Activated T-cell treated with anti-CD3 and anti-CD28 coated beads for 48 hours (primary cell): ENCODE results near the gene ENOSF1.

Experiments
- DNase-seq: peaks from one replicate; pipeline ENCODE4 v3.0.0-alpha.2; 2020; ENCODE audit warnings: low read depth

The ENOSF1 gene

DNA sequence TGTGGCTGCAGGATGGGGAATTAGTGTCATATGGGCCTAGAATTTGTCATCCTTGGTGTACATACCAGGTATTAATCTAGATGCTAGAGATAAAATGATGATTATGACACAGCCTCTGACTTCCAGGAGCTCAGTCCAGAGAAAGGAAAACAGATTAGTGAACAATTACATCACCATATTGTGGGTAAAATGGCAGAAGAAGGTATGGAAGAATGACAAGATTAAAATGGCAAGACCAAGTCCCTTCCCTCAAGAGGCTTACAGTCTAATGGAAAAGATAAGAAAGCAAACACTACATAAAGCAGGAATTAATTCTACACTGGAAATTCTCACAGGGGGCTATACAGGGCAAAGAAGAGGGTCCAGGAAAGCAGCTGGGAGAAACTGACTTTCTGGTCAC is 80.9 kb downstream of the ENOSF1 start:
- no peak for DNase-seq

DNA sequence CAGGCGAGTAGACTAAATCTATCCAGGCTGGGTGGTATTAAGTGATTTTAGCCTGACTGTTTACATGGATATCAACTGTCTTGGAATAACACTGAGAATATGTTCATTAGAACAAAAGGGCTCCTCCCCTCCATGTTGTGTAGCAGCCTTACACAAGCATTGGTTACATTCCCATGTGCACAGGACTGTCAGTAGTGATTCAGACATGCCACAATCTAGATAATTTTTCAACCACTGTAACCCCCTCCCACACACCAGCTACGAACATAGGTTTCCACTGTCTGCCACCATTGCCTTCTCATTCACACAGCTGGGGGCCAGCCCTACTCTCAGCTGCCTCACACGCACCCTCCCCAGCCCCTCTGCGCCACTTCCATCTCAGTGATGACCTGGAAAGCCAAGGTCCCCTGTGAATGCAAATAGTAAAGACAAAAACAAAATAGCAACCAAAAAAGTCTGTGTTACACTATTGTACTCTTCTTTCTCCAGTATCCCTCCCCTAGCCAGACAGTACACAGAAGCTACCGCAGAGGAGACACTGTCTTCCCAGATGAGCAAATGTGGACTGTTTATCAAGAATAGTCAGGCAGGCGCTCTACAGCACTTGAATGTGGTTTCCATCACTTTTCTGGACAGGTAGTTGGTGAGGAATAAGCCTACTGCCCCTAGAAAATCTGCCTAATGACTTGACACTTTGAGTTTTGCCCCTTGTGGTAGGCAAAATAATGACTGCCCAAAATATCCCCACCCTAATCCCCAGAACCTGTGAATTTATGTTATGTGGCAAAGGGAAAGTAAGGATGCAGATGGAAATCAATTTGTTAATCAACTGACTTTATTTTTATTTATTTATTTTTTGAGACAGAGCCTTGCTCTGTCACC is 82.9 kb downstream of the ENOSF1 start:
- no peak for DNase-seq

DNA sequence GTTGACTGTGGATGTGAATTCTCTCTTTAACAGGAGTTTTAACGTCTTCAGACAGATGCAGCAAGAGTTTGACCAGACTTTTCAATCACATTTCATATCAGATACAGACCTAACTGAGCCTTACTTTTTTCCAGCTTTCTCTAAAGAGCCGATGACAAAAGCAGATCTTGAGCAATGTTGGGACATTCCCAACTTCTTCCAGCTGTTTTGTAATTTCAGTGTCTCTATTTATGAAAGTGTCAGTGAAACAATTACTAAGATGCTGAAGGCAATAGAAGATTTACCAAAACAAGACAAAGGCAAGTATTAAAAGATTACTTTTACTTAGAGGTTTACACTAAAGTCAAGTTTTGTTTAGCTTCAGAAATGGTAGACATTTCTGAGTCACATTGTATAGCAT is 85.2 kb downstream of the ENOSF1 start:
- no peak for DNase-seq

DNA sequence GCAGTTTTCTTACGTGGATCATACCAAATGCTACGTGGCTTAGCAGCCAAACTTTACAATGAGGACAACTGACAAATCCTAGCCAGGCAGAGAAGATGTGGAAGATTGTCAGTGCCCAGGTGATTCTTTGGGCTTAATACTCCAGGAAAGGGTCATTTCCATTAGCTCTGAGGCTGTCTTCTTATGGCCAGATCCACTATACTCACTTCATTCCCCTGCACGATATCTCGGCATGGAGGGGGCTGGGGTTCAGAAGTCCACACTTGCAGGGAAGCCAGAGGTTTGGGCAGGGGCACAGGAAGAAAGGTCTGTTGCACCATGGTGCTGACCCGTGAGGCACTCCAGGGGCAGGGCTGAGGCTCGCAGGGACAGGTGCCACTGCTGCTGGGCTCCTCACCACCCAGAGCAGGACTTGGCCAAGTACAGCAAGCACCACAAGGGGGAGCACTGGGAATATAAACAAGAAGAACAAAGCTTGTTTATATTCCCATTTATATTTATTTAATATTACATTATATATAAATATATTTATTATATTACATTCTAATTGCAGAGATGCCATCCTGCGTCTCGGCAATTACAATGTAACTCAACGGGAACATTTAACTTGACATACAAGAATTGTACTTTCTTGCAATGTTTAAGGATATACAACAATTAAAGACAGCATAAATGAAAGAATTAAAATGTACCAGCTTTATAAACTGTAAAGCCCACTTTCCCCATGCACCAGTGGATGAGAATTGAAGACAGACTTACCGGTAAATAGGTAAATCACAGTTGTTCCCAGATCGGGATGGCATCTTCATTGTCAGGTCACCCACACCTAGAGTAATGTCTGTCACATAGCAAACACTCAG is 88.4 kb downstream of the ENOSF1 start:
- peak; percentile 41 for DNase-seq

DNA sequence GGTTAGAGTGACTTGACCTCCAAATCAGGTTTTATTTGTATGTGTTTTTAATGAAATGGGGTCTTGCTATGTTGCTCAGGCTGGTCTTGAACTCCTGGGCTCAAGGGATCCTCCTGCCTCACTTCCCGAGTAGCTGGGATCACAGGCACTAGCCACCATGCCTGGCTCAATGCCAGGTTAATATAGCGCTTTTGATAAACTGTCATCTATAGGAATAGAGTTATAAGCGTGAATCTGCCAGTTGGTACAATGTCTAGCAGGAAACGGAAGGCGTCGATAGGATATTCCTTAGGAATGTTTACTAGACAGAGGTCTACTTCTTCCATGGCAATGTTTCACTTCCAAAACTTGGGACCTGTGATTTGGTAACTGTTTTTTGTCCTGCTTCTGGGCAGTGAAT is 90.1 kb downstream of the ENOSF1 start:
- DNase-seq, result no peak

DNA sequence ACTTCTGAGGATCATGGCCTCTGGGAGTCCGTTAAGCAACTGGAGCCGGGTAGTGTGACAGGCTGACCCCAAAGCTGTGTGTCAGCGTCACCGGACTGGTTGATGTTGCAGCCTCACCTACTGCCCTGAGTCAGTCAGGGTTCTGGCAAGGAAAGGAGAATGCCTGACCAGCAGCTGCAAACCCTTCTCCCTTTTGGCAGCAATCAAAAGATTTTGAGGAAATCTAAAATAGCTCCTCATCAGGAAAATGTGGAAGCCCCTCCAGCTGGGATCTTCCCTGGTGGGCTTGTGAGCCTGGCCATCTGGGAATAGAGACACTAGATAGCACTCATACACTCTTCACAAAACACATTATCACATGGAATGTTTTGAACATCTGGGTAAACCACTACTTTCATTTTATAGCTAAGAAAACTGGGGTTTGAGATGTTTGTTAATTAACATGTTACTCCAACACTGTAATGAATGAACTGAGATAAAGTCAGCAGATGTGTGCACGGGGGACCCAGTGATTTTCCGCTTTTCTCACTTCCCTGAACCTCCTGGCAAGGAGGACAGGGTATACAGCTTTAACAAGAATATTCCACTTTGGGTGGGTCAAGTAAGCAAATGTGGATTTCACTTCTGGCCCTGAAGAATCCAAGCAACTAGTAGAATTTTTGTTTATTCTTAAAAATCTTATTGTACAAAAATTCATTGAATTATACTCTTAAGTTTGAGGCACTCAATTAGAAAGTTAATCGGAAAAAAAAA is 91.0 kb downstream of the ENOSF1 start:
- no peak for DNase-seq
